ENCODE data around the gene DUSP16. TPM values are rescaled to one million over a fixed set of nuclear protein-coding genes. Genes with fewer than 3 reads are reported as not detected.

Gene DUSP16
- polyA plus RNA-seq, 2 of the 4 experiments (the other 2 are of a cell fraction), result 18.2 to 34.7 TPM

DNA sequence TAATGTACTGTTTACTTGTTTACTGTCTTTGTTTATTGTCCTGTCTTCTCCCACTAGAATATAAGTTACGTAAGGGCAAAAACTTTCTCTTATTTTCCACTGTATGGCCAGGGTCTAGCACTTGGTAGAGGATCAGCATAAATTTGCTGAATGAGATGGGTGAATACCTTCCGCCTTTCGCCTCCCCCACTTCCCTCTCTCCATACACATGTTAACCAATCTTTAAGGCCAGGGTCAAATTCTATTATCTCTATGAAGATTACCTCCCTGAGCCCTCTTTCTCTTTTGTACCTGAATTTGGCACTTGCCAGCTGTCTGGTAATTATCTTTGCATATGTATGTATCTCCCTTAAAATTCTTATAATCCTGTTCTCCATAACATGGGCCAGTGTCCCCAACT is 4.9 kb downstream of the DUSP16 start:
- 0 out of 6 replicates have a peak overlapping the region, but pooled peaks of 1 of the 2 experiments have one; percentile 8 for H3K27ac ChIP-seq
- ChIA-PET POLR2A (no interaction called here), CTCF (no interaction called here)
- H3K4me1 ChIP-seq, result peaks cover 22% of the 10 kb centered on the region; the same call in 2 of the 3 replicates
- TF ChIP-seq FOSB (CRISPR knock-in tag; IDR thresholded peaks at IDR 0.05), result no peak
- no peak for TF ChIP-seq ZFP36 (IDR thresholded peaks at IDR 0.05; ENCODE audit: borderline replicate concordance, partially characterized antibody)
- no peak for TF ChIP-seq RAD21 (conservative IDR thresholded peaks at IDR 0.05 in 1 of 2, IDR thresholded peaks at IDR 0.05 in 1 of 2)
- TF ChIP-seq HEYL (CRISPR knock-in tag; IDR thresholded peaks at IDR 0.05), result no peak
- no peak for TF ChIP-seq POLR2A (IDR thresholded peaks at IDR 0.05; ENCODE audit: low read length)
- no peak for TF ChIP-seq JUN (IDR thresholded peaks at IDR 0.05)
- TF ChIP-seq POLR2AphosphoS2 (conservative IDR thresholded peaks at IDR 0.05; ENCODE audit: low read length), result no peak
- peak overlapping the region; percentile 70; the same call in 2 of the 3 replicates for H3K4me2 ChIP-seq
- WGBS (ENCODE audit: missing lambda C conversion rate), result 97% methylated on average over 3 of the region's 3 CpGs
- H3K9me3 ChIP-seq, result no peaks in the 10 kb centered on the region
- DNase-seq (ENCODE audit: low read depth in 1 of 2, low spot score in 1 of 2) (no peak), ATAC-seq (no peak), FAIRE-seq (no peak)
- H3K4me3 ChIP-seq, result no peak overlapping the region

DNA sequence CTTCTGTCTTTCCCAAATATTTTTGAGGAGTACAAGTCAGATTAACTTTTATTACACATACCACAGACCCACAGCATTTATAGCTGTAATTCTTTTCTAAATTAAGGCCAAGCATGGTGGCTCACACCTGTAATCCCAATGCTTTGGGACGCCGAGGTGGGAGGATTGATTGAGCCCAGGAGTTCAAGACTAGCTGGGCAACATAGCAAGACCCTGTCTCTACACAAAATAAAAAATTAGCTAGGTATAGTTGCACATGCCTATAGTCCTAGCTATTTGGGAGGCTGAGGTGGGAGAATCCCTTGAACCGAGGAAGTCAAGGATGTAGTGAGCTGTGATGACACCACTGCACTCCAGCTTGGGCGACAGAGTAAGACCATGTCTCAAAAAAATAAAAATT is 7.0 kb downstream of the DUSP16 start:
- Histone ChIP-seq H3K9me3 (no peaks in the 10 kb centered on the region), H3K4me2 (no peak overlapping the region), H3K4me3 (no peak overlapping the region), H3K4me1 (peaks cover 28% of the 10 kb centered on the region; the same call in 2 of the 3 replicates), H3K27ac (no peak overlapping the region)
- DNase-seq (ENCODE audit: low read depth in 1 of 2, low spot score in 1 of 2) (no peak), ATAC-seq (no peak), FAIRE-seq (no peak)
- TF ChIP-seq, protein P1, sequence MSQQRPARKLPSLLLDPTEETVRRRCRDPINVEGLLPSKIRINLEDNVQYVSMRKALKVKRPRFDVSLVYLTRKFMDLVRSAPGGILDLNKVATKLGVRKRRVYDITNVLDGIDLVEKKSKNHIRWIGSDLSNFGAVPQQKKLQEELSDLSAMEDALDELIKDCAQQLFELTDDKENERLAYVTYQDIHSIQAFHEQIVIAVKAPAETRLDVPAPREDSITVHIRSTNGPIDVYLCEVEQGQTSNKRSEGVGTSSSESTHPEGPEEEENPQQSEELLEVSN (IDR thresholded peaks at IDR 0.05; ENCODE audit: borderline replicate concordance, low read depth), result no peak
- TF ChIP-seq HDAC2 (IDR thresholded peaks at IDR 0.05) (no peak), CBX2 (IDR thresholded peaks at IDR 0.05; ENCODE audit: borderline replicate concordance, low read depth) (no peak), ZC3H11A (IDR thresholded peaks at IDR 0.05) (no peak), ZSCAN20 (CRISPR knock-in tag; IDR thresholded peaks at IDR 0.05) (no peak), MAZ (IDR thresholded peaks at IDR 0.05; ENCODE audit: borderline replicate concordance, low read depth, low read length) (no peak), CHD4 (IDR thresholded peaks at IDR 0.05; ENCODE audit: borderline replicate concordance) (no peak)
- TF ChIP-seq, protein P2, sequence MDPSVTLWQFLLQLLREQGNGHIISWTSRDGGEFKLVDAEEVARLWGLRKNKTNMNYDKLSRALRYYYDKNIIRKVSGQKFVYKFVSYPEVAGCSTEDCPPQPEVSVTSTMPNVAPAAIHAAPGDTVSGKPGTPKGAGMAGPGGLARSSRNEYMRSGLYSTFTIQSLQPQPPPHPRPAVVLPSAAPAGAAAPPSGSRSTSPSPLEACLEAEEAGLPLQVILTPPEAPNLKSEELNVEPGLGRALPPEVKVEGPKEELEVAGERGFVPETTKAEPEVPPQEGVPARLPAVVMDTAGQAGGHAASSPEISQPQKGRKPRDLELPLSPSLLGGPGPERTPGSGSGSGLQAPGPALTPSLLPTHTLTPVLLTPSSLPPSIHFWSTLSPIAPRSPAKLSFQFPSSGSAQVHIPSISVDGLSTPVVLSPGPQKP (IDR thresholded peaks at IDR 0.05; ENCODE audit: low read depth, low read length), result no peak
- ChIA-PET POLR2A (no interaction called here), CTCF (interaction anchor here (1.1 to 1.6 kb wide), 2 partner anchors 22 to 100 kb away, joined by 4 read pairs; no protein-coding TSS in a partner anchor)
- 90% methylated on average over 4 of the region's 4 CpGs for WGBS (ENCODE audit: missing lambda C conversion rate)

DNA sequence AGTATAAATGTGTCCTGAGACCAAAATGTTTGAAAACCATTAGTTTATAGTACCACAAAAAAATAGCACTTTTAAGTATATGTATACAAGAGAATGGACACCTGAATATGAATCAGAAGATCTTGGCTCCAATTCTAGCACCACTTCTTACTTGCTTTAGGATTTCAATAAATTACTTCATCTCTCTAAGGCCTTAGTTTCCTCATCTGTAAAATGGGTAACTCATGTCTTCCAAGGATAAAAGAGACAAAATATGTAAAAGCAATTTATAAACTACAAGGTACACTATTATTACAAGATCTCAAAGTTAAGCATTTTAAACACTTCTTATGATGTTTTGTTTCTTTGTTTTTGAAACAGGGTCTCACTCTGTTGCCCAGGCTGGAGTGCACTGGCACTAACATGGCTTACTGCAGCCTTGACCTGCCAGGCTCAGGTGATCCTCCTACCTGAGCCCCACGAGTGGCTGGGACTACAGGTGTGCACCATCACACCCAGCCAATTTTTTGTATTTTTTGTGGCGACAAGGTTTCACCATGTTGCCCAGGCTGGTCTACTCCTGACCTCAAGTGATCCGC is 9.4 kb downstream of the DUSP16 start:
- TF ChIP-seq, protein P3, sequence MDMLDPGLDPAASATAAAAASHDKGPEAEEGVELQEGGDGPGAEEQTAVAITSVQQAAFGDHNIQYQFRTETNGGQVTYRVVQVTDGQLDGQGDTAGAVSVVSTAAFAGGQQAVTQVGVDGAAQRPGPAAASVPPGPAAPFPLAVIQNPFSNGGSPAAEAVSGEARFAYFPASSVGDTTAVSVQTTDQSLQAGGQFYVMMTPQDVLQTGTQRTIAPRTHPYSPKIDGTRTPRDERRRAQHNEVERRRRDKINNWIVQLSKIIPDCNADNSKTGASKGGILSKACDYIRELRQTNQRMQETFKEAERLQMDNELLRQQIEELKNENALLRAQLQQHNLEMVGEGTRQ (IDR thresholded peaks at IDR 0.05), result no peak
- TF ChIP-seq CHD4 (IDR thresholded peaks at IDR 0.05; ENCODE audit: borderline replicate concordance) (0 out of 2 replicates have a peak, but pooled peaks have one; percentile 33), JUNB (IDR thresholded peaks at IDR 0.05) (no peak)
- TF ChIP-seq, protein P4, sequence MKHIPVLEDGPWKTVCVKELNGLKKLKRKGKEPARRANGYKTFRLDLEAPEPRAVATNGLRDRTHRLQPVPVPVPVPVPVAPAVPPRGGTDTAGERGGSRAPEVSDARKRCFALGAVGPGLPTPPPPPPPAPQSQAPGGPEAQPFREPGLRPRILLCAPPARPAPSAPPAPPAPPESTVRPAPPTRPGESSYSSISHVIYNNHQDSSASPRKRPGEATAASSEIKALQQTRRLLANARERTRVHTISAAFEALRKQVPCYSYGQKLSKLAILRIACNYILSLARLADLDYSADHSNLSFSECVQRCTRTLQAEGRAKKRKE (CRISPR knock-in tag; IDR thresholded peaks at IDR 0.05; ENCODE audit: low read depth), result no peak
- H3K4me1 ChIP-seq, result peaks cover 15% of the 10 kb centered on the region; the same call in 2 of the 3 replicates
- no peak overlapping the region for H3K4me3 ChIP-seq
- no peaks in the 10 kb centered on the region for H3K9me3 ChIP-seq
- ChIA-PET POLR2A (no interaction called here), CTCF (interaction anchor here (1.8 kb wide), 1 partner anchor 10 kb away, joined by 9 read pairs; the partner anchor contains the start of gene DUSP16)
- H3K27ac ChIP-seq, result no peak overlapping the region
- ATAC-seq (no peak), DNase-seq (ENCODE audit: low read depth in 1 of 2, low spot score in 1 of 2) (no peak), FAIRE-seq (no peak)
- H3K4me2 ChIP-seq, result no peak overlapping the region
- WGBS (ENCODE audit: missing lambda C conversion rate), result 97% methylated on average over 3 of the region's 3 CpGs

Measured in A549 (cell line).